H9 (cell line): ENCODE measurements around the gene OS9. TPM values are rescaled to one million over a fixed set of nuclear protein-coding genes. Genes with fewer than 3 reads are reported as not detected.

Experiments
- DNase-seq: peaks from one replicate; pipeline ENCODE4 v3.0.0-alpha.2; 2017
- H2AFZ ChIP-seq: one replicate; pipeline ENCODE4 v1.6.1; 2013; ENCODE audit warnings: mild to moderate bottlenecking, low read length, control low read depth, moderate library complexity
- H2AK5ac ChIP-seq: 2 replicates; pipeline ENCODE4 v1.6.1; 2013; ENCODE audit warnings: low read length, control low read depth, mixed read lengths; ENCODE audit not compliant: insufficient read length
- H2BK120ac ChIP-seq: one replicate; pipeline ENCODE4 v1.6.1; 2013; ENCODE audit warnings: low read depth, mild to moderate bottlenecking, low read length, control low read depth, inconsistent platforms; ENCODE audit not compliant: poor library complexity, severe bottlenecking
- H2BK12ac ChIP-seq: 2 replicates; pipeline ENCODE4 v1.6.1; 2013; ENCODE audit warnings: low read length, control low read depth, mixed read lengths, low read depth; ENCODE audit not compliant: insufficient read length
- H2BK15ac ChIP-seq: 2 replicates; pipeline ENCODE4 v1.6.1; 2013; ENCODE audit warnings: low read depth, low read length, control low read depth
- H2BK20ac ChIP-seq: one replicate; pipeline ENCODE4 v1.6.1; 2013; ENCODE audit warnings: low read depth, mild to moderate bottlenecking, low read length, control low read depth, inconsistent platforms; ENCODE audit not compliant: poor library complexity, severe bottlenecking
- H2BK5ac ChIP-seq: 2 replicates; pipeline ENCODE4 v1.6.1; 2013; ENCODE audit warnings: low read length, control low read depth, mixed read lengths; ENCODE audit not compliant: insufficient read length
- H3K14ac ChIP-seq: 2 replicates; pipeline ENCODE4 v1.6.1; 2013; ENCODE audit warnings: low read length, control low read depth; ENCODE audit not compliant: insufficient read depth
- H3K18ac ChIP-seq: 2 replicates; pipeline ENCODE4 v1.6.1; 2013; ENCODE audit warnings: low read depth, mild to moderate bottlenecking, mixed read lengths, low read length, control low read depth; ENCODE audit not compliant: insufficient read length
- H3K23ac ChIP-seq: 2 replicates; pipeline ENCODE4 v1.6.1; 2013; ENCODE audit warnings: low read length, control low read depth, mixed read lengths, low read depth; ENCODE audit not compliant: insufficient read length
- H3K23me2 ChIP-seq: 2 replicates; pipeline ENCODE4 v1.6.1; 2013; ENCODE audit warnings: low read depth, mild to moderate bottlenecking, mixed read lengths, low read length, control low read depth; ENCODE audit not compliant: insufficient read length, poor library complexity, severe bottlenecking
- H3K27ac ChIP-seq: 2 replicates; pipeline ENCODE4 v1.5.1; 2013; ENCODE audit warnings: low read length, control low read depth, mixed read lengths, low read depth; ENCODE audit not compliant: insufficient read length
- H3K27me3 ChIP-seq: 2 replicates; pipeline ENCODE4 v1.6.1; 2013; ENCODE audit warnings: low read length, control low read depth, inconsistent platforms; ENCODE audit not compliant: insufficient read depth
- H3K4ac ChIP-seq: 2 replicates; pipeline ENCODE4 v1.6.1; 2013; ENCODE audit warnings: low read depth, mild to moderate bottlenecking, control low read depth, inconsistent platforms, low read length, moderate library complexity
- H3K4me1 ChIP-seq: 2 replicates; pipeline ENCODE4 v1.6.1; 2013; ENCODE audit warnings: low read length, control low read depth, inconsistent platforms; ENCODE audit not compliant: insufficient read depth
- H3K4me2 ChIP-seq: 2 replicates; pipeline ENCODE4 v1.6.1; 2013; ENCODE audit warnings: low read length, control low read depth, mixed read lengths; ENCODE audit not compliant: insufficient read length, insufficient read depth
- H3K56ac ChIP-seq: 2 replicates; pipeline ENCODE4 v1.6.1; 2013; ENCODE audit warnings: low read depth, mild to moderate bottlenecking, mixed read lengths, low read length, control low read depth; ENCODE audit not compliant: insufficient read length
- H3K79me1 ChIP-seq: 2 replicates; pipeline ENCODE4 v1.6.1; 2013; ENCODE audit warnings: low read depth, mild to moderate bottlenecking, moderate library complexity, low read length, control low read depth, inconsistent platforms; ENCODE audit not compliant: insufficient read depth, poor library complexity, severe bottlenecking
- H3K79me2 ChIP-seq: 2 replicates; pipeline ENCODE4 v1.6.1; 2013; ENCODE audit warnings: low read length, control low read depth, inconsistent platforms; ENCODE audit not compliant: insufficient read depth
- H3K9ac ChIP-seq: 2 replicates; pipeline ENCODE4 v1.6.1; 2013; ENCODE audit warnings: low read length, control low read depth, mixed read lengths; ENCODE audit not compliant: insufficient read length; ENCODE audit errors: extremely low read depth
- H3K9me3 ChIP-seq: one replicate; pipeline ENCODE4 v1.6.1; 2013; ENCODE audit warnings: low read depth, low read length, inconsistent platforms; ENCODE audit not compliant: control insufficient read depth
- H3T11ph ChIP-seq: one replicate; pipeline ENCODE4 v1.6.1; 2013; ENCODE audit warnings: mild to moderate bottlenecking, low read length, control low read depth, inconsistent platforms
- H4K20me1 ChIP-seq: one replicate; pipeline ENCODE4 v1.6.1; 2013; ENCODE audit not compliant: control insufficient read depth, insufficient read length, insufficient read depth
- H4K5ac ChIP-seq: 2 replicates; pipeline ENCODE4 v1.6.1; 2013; ENCODE audit warnings: low read depth, mild to moderate bottlenecking, mixed read lengths, low read length, control low read depth; ENCODE audit not compliant: insufficient read length
- H4K8ac ChIP-seq: replicated peaks from 2 replicates; pipeline ENCODE4 v1.6.1; 2013; ENCODE audit warnings: low read length, control low read depth, mixed read lengths, low read depth; ENCODE audit not compliant: insufficient read length
- H4K91ac ChIP-seq: 2 replicates; pipeline ENCODE4 v1.6.1; 2013; ENCODE audit warnings: low read depth, mild to moderate bottlenecking, moderate library complexity, mixed read lengths, low read length, control low read depth; ENCODE audit not compliant: insufficient read length
- H3K27ac Mint-ChIP-seq, 3 experiments: 2 replicates in 2 of 3; 3 replicates in 1 of 3; pipeline ENCODE4 v1.8.0; 2020 to 2021; ENCODE audit warnings: mixed read lengths in 3 of 3, mild to moderate bottlenecking in 1 of 3, moderate library complexity in 1 of 3
- H3K27me3 Mint-ChIP-seq: 2 replicates; pipeline ENCODE4 v1.8.0; 2021; ENCODE audit warnings: low read depth, mild to moderate bottlenecking, moderate library complexity, mixed read lengths
- H3K36me3 Mint-ChIP-seq, 3 experiments: 2 replicates in 2 of 3; 3 replicates in 1 of 3; pipeline ENCODE4 v1.8.0; 2020 to 2021; ENCODE audit warnings: low read depth in 3 of 3, mixed read lengths in 3 of 3; ENCODE audit not compliant: insufficient read depth in 1 of 3
- H3K4me1 Mint-ChIP-seq, 2 experiments: 2 replicates each; pipeline ENCODE4 v1.8.0; 2020; ENCODE audit warnings: mixed read lengths in 2 of 2
- H3K4me3 Mint-ChIP-seq, 2 experiments: 2 replicates in 1 of 2; 3 replicates in 1 of 2; pipeline ENCODE4 v1.8.0; 2020 to 2021; ENCODE audit warnings: mild to moderate bottlenecking in 2 of 2, mixed read lengths in 2 of 2, moderate library complexity in 1 of 2
- H3K9me3 Mint-ChIP-seq, 2 experiments: 2 replicates in 1 of 2; 3 replicates in 1 of 2; pipeline ENCODE4 v1.8.0; 2020; ENCODE audit warnings: mild to moderate bottlenecking in 2 of 2, mixed read lengths in 2 of 2, moderate library complexity in 1 of 2
- WGBS: extraction: QIAGEN DNeasy Blood & Tissue Kit; methylation state at CpG from one replicate; pipeline ENCODE4 v1.1.7; 2013; ENCODE audit warnings: missing lambda C conversion rate, low lambda C conversion rate, mixed read lengths; ENCODE audit not compliant: insufficient read length; ENCODE audit errors: extremely low coverage; 5-methylcytosine and 5-hydroxymethylcytosine counted together
- total RNA-seq: library from RNA; stranded (reverse); gene quantifications from 2 replicates; pipeline ENCODE4 v1.2.1, GENCODE V29; 2021
- TF ChIP-seq, protein P1 (sequence below): fragments of 200-600 bp; sonication (generic); conservative IDR thresholded peaks from 3 replicates; pipeline ENCODE4 v1.8.0; 2021; ENCODE audit warnings: antibody characterized with exemption, mild to moderate bottlenecking

The OS9 gene
- total RNA-seq, 1 experiment from 2014 or later: 112 TPM

GRCh38 chr12:57708296-57708695 lies 14.4 kb downstream of the OS9 start:
- Mint-ChIP-seq H3K27me3 (no peaks in the 10 kb centered on the region), H3K4me3 (no peak overlapping the region), H3K36me3 (peaks cover 7 to 22% (median 11%) of the 10 kb centered on the region in 3 experiments), H3K27ac (no peak overlapping the region), H3K9me3 (0 out of 5 replicates have a peak, but pooled peaks cover 0 to 3% of the 10 kb centered on the region in 2 experiments), H3K4me1 (no peaks in the 10 kb centered on the region)
- DNase-seq: no peak
- TF ChIP-seq, protein P1, sequence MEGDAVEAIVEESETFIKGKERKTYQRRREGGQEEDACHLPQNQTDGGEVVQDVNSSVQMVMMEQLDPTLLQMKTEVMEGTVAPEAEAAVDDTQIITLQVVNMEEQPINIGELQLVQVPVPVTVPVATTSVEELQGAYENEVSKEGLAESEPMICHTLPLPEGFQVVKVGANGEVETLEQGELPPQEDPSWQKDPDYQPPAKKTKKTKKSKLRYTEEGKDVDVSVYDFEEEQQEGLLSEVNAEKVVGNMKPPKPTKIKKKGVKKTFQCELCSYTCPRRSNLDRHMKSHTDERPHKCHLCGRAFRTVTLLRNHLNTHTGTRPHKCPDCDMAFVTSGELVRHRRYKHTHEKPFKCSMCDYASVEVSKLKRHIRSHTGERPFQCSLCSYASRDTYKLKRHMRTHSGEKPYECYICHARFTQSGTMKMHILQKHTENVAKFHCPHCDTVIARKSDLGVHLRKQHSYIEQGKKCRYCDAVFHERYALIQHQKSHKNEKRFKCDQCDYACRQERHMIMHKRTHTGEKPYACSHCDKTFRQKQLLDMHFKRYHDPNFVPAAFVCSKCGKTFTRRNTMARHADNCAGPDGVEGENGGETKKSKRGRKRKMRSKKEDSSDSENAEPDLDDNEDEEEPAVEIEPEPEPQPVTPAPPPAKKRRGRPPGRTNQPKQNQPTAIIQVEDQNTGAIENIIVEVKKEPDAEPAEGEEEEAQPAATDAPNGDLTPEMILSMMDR: no peak
- Histone ChIP-seq H3K18ac (no peak overlapping the region), H2BK5ac (no peak overlapping the region), H3K27me3 (no peaks in the 10 kb centered on the region), H3K27ac (no peak overlapping the region), H3K4me2 (no peak overlapping the region), H3K4ac (no peak overlapping the region), H2BK20ac (no peak overlapping the region), H3K79me1 (no peaks in the 10 kb centered on the region), H3K4me1 (no peaks in the 10 kb centered on the region), H4K91ac (no peak overlapping the region), H3K23me2 (no peaks in the 10 kb centered on the region), H4K20me1 (no peaks in the 10 kb centered on the region), H3K14ac (no peak overlapping the region), H3K9ac (no peak overlapping the region), H3T11ph (no peak overlapping the region), H2BK12ac (no peak overlapping the region), H4K8ac (no peak overlapping the region), H3K23ac (no peak overlapping the region), H3K9me3 (no peaks in the 10 kb centered on the region), H2AK5ac (no peak overlapping the region), H3K79me2 (no peaks in the 10 kb centered on the region), H4K5ac (no peak overlapping the region), H2AFZ (no peak overlapping the region), H3K56ac (no peak overlapping the region), H2BK15ac (no peak overlapping the region), H2BK120ac (no peak overlapping the region)
- no CpG with 5 or more reads among the region's 2 CpGs for WGBS
